HepG2 (cell line): ENCODE data around the gene SECTM1. TPM values are rescaled to one million over a fixed set of nuclear protein-coding genes. Genes with fewer than 3 reads are reported as not detected.
A peak's percentile ranks its signal among the peaks of the same experiment; 100 is the strongest.

Experiments
- CREM ChIP-seq, 2 experiments: sonication (generic) in 1 of 2; formaldehyde crosslinking in 1 of 2; IDR thresholded peaks; 2 replicates each; pipeline versions ENCODE4 v1.4.0 to v1.6.1; 2016 to 2020; ENCODE audit warnings: antibody characterized with exemption in 1 of 2, mild to moderate bottlenecking in 1 of 2, missing genetic modification reagents in 1 of 2
- ESRRA ChIP-seq: sonication (generic); formaldehyde crosslinking; IDR thresholded peaks from 2 replicates; pipeline ENCODE4 v1.5.1; 2020; ENCODE audit warnings: mild to moderate bottlenecking, low read depth, missing genetic modification reagents
- GMEB1 ChIP-seq: sonication (generic); formaldehyde crosslinking; IDR thresholded peaks from 2 replicates; pipeline ENCODE4 v1.5.1; 2020; ENCODE audit warnings: missing genetic modification reagents, mild to moderate bottlenecking, borderline replicate concordance
- IRF2 ChIP-seq: IDR thresholded peaks from 2 replicates; pipeline ENCODE4 v1.6.1; 2018; ENCODE audit warnings: missing genetic modification reagents, missing compliant biosample characterization
- IRF9 ChIP-seq: sonication (generic); formaldehyde crosslinking; IDR thresholded peaks from 2 replicates; pipeline ENCODE4 v1.8.0; 2022; ENCODE audit warnings: missing genetic modification reagents, mild to moderate bottlenecking, borderline replicate concordance
- RCOR2 ChIP-seq: IDR thresholded peaks from 2 replicates; pipeline ENCODE4 v1.6.1; 2016; ENCODE audit warnings: missing biosample characterization, missing genetic modification reagents
- RNF2 ChIP-seq: fragments of 450-650 bp; conservative IDR thresholded peaks from 2 replicates; pipeline ENCODE4 v1.6.1; 2016; ENCODE audit warnings: low read depth
- SP5 ChIP-seq: IDR thresholded peaks from 2 replicates; pipeline ENCODE4 v1.6.1; 2016; ENCODE audit warnings: low read depth, borderline replicate concordance
- SPEN ChIP-seq: sonication (generic); formaldehyde crosslinking; IDR thresholded peaks from 2 replicates; pipeline ENCODE4 v1.5.1; 2020; ENCODE audit warnings: low read depth, mild to moderate bottlenecking, missing genetic modification reagents
- ZFP36L2 ChIP-seq: sonication (generic); formaldehyde crosslinking; IDR thresholded peaks from 2 replicates; pipeline ENCODE4 v1.4.0; 2020; ENCODE audit warnings: missing genetic modification reagents
- ZMAT5 ChIP-seq: sonication (generic); formaldehyde crosslinking; IDR thresholded peaks from 2 replicates; pipeline ENCODE4 v1.5.0; 2020; ENCODE audit warnings: mild to moderate bottlenecking, low read depth, missing genetic modification reagents, borderline replicate concordance
- ZNF569 ChIP-seq: sonication (generic); formaldehyde crosslinking; IDR thresholded peaks from 2 replicates; pipeline ENCODE4 v1.5.0; 2020; ENCODE audit warnings: mild to moderate bottlenecking, missing genetic modification reagents, moderate library complexity, borderline replicate concordance
- ZNF574 ChIP-seq: sonication (generic); formaldehyde crosslinking; IDR thresholded peaks from 2 replicates; pipeline ENCODE4 v1.4.0; 2020; ENCODE audit warnings: missing genetic modification reagents
- ZNF737 ChIP-seq: sonication (generic); formaldehyde crosslinking; IDR thresholded peaks from 2 replicates; pipeline ENCODE4 v1.5.0; 2020; ENCODE audit warnings: missing genetic modification reagents, mild to moderate bottlenecking, borderline replicate concordance
- ZNF83 ChIP-seq: sonication (generic); formaldehyde crosslinking; IDR thresholded peaks from 2 replicates; pipeline ENCODE4 v1.4.0; 2020; ENCODE audit warnings: missing genetic modification reagents, mild to moderate bottlenecking, borderline replicate concordance
- polyA plus RNA-seq, 8 experiments: library from polyadenylated mRNA; depleted of rRNA in 3 of 8; stranded (reverse) in 7 of 8; unstranded in 1 of 8; fragments of >200 nt; fragmentation: Illumina TruSeq in 4 of 8; extraction: Trizol in 4 of 8; gene quantifications; 2 replicates each; pipeline versions ENCODE4 v1.2.1 to v1.2.3, GENCODE V29; 2011 to 2016; ENCODE audit warnings: low read depth in 4 of 8, missing spikeins in 1 of 8, mixed read lengths in 1 of 8; ENCODE audit not compliant: insufficient read depth in 1 of 8
- total RNA-seq, 5 experiments: library from RNA; depleted of rRNA; stranded (reverse); fragments of >200 nt; fragmentation: Illumina TruSeq; extraction: Trizol; gene quantifications; 2 replicates each; pipeline ENCODE4 v1.2.3, GENCODE V29; 2016; ENCODE audit warnings: low read depth in 1 of 5
- TF ChIP-seq, protein P1 (sequence below): sonication (generic); formaldehyde crosslinking; IDR thresholded peaks from 2 replicates; pipeline ENCODE4 v1.4.0; 2020; ENCODE audit warnings: missing genetic modification reagents
- TF ChIP-seq, protein P2 (sequence below): sonication (generic); formaldehyde crosslinking; IDR thresholded peaks from 2 replicates; pipeline ENCODE4 v1.4.0; 2020; ENCODE audit warnings: missing genetic modification reagents
- TF ChIP-seq, protein P3 (sequence below): conservative IDR thresholded peaks from 2 replicates; pipeline ENCODE4 v1.6.1; 2018; ENCODE audit warnings: missing genetic modification reagents

Gene SECTM1
- total and polyA plus RNA-seq, 2 of the 13 experiments (the other 11 are each of a cell fraction or from before 2014, with no cell fraction given): 3.5 to 5.3 TPM

DNA sequence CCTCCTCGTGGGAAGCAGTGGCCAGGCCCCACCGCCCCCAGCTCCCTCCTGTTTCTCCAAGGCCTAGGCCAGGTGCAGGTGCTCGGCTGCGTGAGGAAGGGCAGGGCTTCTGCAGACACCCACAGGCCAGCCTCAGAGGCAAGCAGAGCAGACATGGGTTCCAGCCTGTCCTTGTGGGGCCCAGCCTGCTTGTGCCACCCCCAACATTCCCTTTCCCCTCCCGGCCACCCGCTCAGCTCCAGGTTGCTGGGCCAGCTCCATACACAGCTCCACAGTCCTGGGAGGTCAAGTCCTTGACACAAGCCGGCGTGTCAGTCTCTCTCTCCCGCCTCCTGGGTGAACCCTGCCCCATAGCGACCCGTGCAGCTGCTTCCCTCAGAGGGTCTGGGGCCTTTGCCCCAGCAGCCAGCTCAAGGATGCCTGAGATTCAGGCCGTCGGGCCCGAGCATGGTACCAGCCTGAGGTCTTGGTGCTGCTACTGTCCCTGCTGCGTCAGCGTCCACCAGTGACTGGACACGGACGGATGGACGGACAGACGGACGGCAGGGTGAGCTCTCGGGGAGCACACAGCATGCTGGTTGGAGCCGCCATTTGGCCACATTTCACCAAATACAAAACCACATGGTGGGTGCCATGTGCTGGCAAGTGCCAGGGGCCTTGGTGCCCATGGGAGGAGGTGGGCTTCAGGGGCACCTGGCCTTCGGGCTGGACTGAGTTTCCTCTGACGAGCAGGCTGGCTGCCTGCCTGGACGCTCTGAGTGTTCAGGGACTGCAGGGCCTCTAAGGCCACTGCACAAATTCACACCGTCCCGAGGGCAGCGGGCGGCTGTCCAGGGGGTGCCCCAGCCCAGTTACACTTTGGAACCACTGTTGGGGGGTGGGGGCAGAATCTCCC, 8.0 kb downstream of the SECTM1 start (continued):
- TF ChIP-seq ZMAT5 (CRISPR knock-in tag): no peak
- peak; percentile 74 for TF ChIP-seq IRF2 (CRISPR knock-in tag)
- TF ChIP-seq ZNF574: peak; percentile 49
- TF ChIP-seq, protein P1, sequence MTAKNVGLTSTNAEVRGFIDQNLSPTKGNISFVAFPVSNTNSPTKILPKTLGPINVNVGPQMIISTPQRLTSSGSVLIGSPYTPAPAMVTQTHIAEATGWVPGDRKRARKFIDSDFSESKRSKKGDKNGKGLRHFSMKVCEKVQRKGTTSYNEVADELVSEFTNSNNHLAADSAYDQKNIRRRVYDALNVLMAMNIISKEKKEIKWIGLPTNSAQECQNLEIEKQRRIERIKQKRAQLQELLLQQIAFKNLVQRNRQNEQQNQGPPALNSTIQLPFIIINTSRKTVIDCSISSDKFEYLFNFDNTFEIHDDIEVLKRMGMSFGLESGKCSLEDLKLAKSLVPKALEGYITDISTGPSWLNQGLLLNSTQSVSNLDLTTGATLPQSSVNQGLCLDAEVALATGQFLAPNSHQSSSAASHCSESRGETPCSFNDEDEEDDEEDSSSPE: peak; percentile 88
- TF ChIP-seq CREM (IDR thresholded peaks at IDR 0.05): peak; percentile 13; the same call in 1 of the 2 replicates
- TF ChIP-seq CREM (CRISPR knock-in tag; IDR thresholded peaks at IDR 0.05): no peak
- no peak for TF ChIP-seq ZNF569 (CRISPR knock-in tag)
- TF ChIP-seq GMEB1 (CRISPR knock-in tag): peak; percentile 68; the same call in 1 of the 2 replicates
- TF ChIP-seq, protein P2, sequence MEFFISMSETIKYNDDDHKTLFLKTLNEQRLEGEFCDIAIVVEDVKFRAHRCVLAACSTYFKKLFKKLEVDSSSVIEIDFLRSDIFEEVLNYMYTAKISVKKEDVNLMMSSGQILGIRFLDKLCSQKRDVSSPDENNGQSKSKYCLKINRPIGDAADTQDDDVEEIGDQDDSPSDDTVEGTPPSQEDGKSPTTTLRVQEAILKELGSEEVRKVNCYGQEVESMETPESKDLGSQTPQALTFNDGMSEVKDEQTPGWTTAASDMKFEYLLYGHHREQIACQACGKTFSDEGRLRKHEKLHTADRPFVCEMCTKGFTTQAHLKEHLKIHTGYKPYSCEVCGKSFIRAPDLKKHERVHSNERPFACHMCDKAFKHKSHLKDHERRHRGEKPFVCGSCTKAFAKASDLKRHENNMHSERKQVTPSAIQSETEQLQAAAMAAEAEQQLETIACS: 0 out of 2 replicates have a peak, but pooled peaks have one; percentile 18
- TF ChIP-seq, protein P3, sequence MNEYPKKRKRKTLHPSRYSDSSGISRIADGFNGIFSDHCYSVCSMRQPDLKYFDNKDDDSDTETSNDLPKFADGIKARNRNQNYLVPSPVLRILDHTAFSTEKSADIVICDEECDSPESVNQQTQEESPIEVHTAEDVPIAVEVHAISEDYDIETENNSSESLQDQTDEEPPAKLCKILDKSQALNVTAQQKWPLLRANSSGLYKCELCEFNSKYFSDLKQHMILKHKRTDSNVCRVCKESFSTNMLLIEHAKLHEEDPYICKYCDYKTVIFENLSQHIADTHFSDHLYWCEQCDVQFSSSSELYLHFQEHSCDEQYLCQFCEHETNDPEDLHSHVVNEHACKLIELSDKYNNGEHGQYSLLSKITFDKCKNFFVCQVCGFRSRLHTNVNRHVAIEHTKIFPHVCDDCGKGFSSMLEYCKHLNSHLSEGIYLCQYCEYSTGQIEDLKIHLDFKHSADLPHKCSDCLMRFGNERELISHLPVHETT: no peak
- TF ChIP-seq RNF2: no peak
- TF ChIP-seq ZNF737 (CRISPR knock-in tag): no peak
- TF ChIP-seq RCOR2: no peak
- TF ChIP-seq SPEN (CRISPR knock-in tag): peak; percentile 64; the same call in 1 of the 2 replicates
- peak; percentile 98 for TF ChIP-seq ESRRA (CRISPR knock-in tag)
- no peak for TF ChIP-seq ZFP36L2 (CRISPR knock-in tag)
- TF ChIP-seq ZNF83 (CRISPR knock-in tag): no peak
- peak; percentile 83 for TF ChIP-seq SP5 (CRISPR knock-in tag)
- TF ChIP-seq IRF9 (CRISPR knock-in tag): no peak
